Myocyte (in vitro differentiated cells): ENCODE data around the gene CTTN. TPM values are rescaled to one million over a fixed set of nuclear protein-coding genes. Genes with fewer than 3 reads are reported as not detected.

Experiments
- DNase-seq: peaks from one replicate; pipeline ENCODE4 v3.0.0-alpha.2; 2012; ENCODE audit warnings: low read depth
- polyA plus RNA-seq: library from polyadenylated mRNA; unstranded; fragments of >200 nt; gene quantifications from one replicate; pipeline ENCODE4 v1.2.1, GENCODE V29; 2012; ENCODE audit warnings: missing spikeins
- total RNA-seq: library from RNA; depleted of rRNA; stranded (reverse); fragments of >200 nt; gene quantifications from 2 replicates; pipeline ENCODE4 v1.2.3, GENCODE V29; 2014

The CTTN gene
- total RNA-seq: 197 and 201 TPM in 2 replicates
- polyA plus RNA-seq: 226 TPM

DNA sequence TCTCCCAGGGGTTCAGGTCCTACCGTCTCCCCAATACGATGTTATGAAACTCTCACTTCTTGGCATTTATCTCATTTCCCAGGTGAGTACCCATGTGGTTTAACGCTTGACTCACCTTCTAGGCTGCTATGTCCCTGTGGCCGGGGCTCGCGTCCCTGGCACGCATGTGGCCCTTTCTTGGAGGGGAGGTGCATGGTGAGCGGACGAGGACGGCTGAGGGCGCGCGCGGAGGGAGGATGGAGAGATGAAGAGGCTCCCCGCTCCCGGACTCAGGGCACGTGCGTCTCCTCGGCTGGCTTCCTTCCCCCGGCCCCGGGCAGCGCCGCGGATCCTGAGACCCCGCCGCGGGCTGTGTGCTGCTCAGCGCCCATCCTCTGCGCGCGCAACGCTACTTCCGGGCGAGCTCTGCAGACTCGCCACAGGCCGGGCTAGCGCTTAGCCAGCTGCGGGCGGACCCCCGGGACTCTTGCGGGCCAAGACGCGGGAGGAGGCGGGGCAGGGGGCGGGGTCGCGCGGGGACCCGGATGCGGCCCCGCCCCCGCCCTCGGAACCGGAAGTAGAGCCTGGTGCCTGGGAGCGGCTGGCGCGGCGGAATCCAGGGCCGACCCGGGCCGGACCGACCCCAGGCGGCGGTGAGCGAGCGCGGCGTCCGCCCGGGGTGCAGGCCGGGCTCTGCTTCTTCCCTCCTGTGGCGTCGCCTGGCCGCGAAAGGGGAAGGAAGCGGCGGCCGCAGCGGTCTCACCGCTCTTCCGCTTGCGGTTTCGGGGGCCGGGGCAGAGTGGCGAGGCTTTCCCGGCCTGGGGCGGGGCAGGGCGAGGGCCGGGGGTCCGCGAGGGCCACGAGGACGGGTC is at the start of gene CTTN:
Gene CTTN, plus strand, starts transcription at position 547 of the 851 bp plus-strand sequence. CDS start 8,769 bp downstream, outside the sequence.
- peak; percentile 84 for DNase-seq

DNA sequence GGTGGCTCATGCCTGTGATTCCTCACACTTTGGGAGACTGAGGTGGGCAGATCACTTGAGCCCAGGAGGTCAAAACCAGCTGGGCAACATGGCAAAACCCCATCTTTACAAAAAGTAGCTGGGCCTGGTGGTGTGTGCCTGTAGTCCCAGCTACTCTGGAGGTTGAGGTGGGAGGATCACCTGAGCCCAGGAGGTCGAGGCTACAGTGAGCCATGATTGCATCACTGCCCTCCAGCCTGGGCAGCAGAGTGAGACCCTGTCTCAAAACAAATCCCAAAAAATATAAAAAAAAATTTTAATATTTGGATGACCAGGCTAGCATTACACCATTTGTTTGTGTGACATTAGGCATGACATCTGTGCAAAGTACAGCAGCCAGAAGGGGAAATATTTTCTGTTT is 49.7 kb upstream of the CTTN start:
- DNase-seq: no peak

DNA sequence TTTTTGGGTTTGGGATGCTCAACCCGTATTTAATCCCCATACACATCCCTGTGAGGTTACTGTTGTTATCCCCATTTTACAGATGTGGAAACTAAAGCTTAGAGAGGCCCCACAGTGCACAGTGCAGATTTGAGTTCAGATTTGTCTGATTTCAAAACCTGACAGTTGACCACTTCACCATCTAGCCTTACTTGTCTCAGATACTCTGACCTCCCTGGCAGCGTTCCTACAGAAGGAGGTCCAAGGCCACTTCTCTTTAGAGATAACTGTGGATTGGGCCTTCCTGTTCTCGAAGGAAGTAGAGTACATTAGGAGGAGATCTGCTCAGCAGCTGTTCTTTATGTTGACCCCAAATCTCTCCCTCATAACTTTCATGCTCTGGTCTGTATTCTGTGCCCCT is 46.7 kb upstream of the CTTN start:
- DNase-seq: no peak

DNA sequence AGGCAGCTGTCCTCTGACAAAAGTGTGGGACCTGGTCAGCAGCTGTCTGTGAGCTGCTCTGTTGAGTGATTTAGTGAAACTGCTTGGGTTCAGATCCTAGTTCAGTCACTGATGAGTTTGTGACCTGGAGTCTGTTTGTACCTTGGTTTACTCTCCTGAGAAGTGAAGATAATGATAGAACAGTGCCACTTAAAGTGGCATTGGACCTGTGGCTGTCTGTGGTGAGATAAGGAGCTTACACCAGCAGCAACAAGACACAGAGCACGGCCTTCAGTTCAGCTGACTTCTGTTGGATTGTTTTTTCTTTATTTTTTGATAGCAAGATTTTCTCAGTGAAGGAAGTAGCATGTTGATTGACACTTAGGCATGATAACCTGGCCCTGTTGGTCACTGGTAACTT is 46.2 kb upstream of the CTTN start:
- DNase-seq: peak; percentile 30

DNA sequence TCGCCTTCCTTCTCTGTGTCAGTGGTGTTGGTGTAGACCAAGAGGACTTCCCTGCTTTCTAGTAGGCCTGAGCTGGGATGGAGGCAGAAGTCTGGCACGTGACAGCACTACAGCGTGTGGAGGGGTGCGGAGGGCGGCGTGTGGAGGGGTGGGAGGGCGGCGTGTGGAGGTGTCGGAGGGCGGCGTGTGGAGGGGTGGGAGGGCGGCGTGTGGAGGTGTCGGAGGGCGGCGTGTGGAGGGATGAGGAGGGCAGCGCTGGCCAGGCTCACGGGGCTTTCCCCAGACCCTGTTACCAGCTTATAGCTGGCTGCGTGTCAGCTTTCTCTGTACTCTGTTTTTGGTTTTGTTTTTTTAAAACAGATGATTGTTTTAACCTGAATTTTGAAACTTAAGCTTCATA is 45.7 kb upstream of the CTTN start:
- no peak for DNase-seq

DNA sequence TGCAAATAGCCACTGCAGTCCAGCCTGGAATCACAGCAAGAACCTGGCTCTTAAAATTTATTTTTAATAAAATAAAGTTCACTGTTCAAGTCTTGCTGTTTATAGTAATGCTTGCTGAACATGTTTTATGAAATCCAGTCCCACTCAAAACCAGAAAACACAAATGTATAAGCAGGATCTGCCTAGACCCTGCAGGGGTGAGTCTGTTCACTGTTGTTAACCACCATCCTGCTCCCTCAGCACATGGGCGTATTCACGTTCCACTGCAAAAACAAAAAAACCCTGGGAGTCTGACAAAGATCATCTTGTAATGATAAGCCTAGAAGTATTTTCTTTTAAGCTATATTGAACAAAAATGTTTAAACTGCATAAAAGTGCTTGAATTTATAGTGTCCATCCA is 45.0 kb upstream of the CTTN start:
- DNase-seq: no peak

DNA sequence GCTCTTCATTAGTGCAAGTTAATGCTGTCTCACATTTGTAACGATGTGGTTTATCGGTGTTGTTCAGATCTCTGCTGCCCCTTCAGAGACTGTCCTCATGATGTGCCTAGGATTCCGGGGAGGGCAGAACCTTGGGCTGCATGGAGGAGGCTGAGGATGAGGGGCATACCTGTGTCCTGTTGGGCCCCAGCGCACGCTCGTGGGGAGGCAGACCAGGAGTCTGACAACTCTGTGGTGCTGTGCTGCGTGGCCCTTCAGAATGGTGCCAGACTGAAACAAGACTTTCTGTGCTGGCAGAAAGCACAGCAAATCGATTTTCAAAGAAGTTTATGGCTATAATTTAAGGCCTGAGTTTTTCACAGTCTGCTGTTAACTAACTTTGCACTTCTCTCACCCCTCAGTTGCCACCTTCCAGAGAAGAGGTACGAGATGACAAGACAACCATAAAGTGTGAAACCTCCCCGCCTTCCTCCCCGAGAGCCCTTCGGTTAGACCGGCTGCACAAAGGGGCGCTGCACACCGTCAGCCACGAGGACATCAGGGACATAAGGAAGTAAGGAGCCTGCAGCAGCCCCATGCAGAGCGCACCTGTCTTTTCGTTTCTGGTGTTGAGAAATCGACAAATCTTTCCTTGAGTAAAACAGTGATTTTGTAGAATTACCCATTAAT is 44.3 kb upstream of the CTTN start:
- no peak for DNase-seq

DNA sequence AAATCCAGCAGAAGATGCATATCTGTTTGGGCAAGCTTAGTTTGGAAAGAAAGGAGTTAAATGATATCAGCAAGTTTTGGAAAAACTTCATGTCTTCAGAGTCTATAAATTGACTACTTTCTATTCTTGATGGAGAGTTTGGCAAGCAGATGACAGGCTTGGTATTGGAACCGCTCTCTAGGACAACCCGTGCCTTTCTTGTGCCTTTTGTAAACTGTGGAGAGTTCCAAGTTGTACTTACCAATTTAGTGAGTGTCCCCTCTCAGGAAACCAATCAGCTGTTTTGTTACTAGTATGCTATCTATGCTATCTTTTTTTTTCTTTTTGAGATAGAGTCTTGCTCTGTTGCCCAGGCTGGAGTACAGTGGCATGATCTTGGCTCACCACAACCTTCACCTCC is 43.7 kb upstream of the CTTN start:
- no peak for DNase-seq

DNA sequence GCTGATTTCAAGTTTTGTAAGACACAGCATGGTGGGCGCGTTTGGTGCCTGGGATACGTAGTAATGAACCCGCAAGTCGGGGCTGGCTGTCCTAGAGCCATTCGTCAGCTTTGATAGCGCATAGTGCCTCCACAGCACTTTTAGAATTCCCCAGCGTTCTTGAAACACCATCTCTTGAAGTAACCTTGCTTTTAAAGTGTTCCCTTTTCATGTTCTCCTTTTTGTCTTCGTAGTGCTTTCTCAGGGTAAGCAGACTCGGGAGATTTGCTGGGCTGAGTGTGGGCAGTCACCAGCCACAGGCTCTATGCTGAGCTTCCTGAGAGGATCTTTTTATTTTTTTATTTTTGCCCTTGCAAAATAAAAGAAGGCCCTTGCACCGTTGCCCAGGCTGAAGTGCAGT is 39.6 kb upstream of the CTTN start:
- DNase-seq: no peak

DNA sequence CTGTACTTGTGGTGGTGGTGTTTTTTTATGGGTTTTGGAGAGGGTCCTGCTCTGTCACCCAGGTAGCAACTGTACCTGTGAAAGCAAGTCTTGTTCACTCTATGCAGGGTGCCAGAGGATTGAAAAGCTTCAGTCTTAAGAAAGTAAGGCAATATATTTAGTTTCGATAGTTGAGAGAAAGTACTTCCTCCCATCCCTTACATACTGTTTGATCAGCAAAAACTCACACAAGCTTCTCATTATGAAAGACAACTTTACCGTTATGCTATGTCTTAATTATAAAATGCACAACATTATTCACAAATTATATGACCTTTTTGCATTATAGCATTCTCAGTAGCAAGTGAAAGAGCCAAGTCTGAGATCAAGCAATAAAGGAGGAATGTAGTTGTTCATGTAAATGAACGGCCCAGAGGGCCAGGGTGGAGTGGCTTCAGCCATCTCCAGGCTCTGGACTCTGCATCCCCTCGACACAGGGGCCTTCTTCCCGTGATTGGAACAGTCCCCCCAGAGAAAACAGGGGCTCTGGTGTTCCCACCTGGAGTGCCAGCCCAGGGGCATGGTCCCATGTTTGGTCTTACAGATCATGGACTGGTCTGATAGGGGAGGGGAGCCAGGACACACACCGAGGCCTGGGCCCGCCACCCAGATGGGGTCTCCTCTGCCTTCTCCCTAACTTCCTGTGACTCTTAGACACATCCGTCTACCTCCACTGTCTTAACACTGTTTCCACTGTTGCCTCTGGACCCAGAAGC is 38.7 kb upstream of the CTTN start:
- DNase-seq: no peak

DNA sequence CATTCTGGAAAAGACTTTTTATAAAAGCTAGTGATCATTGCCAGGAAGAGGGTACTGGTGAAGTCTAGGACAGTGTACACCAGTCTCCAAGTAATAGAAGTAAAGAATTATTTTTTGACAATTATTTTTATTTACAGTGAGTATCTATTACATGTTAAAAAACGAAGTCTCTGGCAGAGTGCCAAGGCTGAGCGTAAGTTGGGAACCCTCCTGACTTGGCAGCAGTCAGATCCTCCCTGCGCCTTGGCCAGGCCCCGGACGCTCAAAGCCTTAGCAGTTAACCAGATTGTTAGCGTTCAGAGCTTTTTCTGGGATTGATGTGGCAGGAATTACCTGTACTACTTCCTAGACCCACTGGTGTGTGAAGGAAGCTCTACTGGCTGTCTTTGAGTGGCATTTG is 38.1 kb upstream of the CTTN start:
- no peak for DNase-seq

DNA sequence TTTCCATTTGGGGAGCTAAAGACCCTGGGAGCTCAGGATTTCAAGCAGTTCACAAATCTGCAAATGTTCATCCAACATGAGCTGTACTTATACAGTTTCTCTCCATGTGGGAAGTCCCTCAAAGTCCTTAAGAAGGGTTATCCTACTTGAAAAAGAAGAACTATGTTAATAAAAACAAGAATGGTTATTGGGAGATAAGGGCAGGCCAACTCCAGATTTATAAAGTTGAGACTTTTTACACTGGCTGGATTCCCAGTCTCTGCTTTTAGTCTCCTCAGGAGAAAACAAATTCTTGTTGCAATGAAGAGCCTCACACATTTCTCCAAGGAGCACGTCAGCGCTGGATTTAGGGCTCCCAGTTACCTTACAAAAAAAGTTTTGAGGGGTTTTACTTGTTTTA is 34.2 kb upstream of the CTTN start:
- no peak for DNase-seq

DNA sequence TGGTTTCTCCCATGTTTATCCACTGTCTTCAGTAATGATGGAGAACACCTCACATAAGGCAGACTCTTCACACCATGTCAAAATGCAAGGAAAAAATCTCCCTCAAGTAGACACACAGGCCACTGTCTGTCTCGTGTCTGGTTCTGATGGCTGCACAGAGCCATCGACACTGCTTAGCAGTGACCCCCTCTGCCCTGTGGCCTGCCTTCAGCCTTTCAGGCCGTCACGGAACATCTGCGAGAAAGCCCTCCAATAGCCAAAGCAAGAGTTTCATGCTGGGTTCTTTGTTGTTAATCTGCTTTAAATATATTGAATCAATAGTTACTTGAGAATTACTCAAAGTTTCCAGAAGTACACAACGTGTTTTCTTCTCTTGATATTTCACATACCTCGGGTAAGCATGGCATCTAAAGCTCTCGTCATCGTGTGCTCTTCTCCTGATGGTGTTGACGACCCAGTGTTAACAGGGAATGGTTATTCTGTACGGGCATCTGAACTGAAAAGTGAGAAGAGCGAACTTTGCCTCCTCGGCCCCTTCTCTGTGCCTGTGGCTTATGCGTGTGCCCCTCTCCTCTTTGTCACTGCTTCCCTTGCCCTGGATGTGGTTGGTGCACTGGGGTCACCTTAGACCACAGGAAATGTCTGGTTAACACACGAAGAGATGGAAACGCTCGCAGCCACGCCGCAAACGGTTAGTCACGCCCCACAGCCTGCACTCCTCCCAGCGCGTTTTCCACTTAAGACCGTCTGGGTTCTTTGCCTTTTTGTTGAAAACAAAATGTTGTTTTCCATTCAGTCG is 33.4 kb upstream of the CTTN start:
- no peak for DNase-seq

DNA sequence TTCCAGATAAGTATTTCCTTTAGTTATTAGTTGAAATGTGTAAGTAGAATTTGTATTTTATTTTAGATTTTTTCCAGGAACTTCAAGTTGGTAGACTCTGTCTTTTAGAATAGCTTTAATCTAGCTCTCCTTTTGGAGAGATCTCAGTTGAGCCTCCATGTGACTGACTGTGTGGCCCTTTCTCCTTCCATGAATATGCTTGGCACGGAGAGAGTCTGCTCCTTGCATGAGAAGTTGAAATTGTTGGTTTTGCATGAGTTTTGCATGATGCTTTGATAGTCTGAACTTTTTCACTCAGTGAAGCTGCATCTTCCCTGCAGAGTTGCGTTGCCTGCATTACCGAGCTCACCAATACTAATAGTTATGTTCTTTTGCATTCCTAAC is 32.8 kb upstream of the CTTN start:
- DNase-seq: no peak

DNA sequence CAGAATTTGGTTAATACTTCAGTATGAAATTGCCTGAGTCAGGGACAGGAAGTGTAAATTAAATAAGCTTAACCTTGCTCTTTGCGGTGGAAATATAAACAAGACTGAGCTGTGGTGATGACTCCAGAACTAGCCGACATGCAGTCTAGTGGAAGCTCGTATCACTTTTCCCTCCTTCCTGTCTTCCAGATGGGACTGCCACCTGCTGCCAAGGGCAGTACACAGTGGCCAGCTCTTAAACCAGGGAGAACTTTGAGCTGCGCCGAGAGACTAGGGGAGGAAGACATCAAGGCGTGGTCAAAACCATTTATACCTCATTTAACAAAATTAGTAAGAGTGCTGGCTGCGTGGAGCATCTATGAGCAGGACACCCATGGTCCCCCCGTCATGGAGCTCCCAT is 31.3 kb upstream of the CTTN start:
- DNase-seq: peak; percentile 11

DNA sequence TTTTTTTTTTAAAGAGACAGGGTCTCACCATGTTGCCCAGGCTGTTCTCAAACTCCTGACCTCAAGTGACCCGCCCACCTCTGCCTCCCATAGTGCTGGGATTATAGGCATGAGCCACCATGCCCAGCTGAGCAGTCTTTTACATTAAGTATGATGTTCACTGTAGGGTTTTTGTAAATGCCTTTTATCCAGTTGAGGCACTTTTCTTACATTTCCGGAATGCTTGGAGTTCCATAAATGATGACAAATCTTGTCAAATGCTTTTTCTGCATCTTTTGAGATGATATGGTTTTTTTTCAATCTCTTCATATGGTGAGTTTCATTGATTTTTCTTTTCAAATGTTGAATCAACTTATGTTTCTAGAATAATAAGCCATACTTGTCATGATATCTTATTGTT is 29.4 kb upstream of the CTTN start:
- DNase-seq: no peak

DNA sequence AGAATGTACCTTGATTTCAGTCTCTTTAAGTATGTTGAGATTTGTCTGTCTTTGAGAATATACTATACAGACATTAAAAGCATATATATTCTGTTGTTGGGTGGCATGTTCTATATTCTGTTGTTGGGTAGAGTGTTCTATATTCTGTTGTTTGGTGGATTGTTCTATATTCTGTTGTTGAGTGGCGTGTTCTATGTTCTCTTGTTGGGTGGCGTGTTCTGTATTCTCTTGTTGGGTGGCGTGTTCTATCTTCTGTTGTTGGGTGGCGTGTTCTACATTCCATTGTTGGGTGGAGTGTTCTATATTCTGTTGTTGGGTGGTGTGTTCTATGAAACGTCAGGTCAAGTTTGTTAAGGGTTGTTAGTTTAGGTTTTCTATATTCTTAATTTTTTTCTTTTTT is 27.1 kb upstream of the CTTN start:
- no peak for DNase-seq

DNA sequence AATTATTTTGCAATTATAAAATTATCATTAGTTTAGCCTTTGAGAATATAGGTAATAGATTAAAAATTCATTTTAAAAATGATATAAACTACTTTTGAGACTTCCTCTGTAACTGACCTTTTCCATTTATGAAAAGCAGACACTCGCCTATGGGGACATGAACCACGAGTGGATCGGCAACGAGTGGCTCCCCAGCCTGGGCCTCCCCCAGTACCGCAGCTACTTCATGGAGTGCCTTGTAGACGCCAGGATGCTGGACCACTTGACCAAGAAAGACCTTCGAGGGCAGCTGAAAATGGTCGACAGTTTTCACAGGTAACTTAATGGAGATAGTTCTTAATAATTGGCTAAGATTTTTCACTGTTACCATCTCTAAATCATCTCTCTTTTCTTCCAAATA is 26.3 kb upstream of the CTTN start:
- no peak for DNase-seq

DNA sequence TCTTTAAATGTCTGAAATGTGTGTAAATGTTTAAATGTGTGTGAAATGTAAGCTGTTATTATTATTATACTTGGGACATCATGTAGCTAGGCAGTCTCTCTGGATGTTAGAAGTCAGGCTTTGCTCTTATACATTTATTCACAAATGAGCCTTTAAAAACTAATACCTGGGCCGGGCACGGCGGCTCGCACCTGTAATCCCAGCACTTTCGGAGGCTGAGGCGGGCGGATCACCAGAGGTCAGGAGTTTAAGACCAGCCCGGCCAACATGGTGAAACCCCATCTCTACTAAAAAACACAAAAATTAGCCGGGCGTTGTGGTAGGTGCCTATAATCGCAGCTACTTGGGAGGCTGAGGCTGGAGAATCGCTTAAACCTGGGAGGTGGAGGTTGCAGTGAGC is 21.7 kb upstream of the CTTN start:
- DNase-seq: no peak

DNA sequence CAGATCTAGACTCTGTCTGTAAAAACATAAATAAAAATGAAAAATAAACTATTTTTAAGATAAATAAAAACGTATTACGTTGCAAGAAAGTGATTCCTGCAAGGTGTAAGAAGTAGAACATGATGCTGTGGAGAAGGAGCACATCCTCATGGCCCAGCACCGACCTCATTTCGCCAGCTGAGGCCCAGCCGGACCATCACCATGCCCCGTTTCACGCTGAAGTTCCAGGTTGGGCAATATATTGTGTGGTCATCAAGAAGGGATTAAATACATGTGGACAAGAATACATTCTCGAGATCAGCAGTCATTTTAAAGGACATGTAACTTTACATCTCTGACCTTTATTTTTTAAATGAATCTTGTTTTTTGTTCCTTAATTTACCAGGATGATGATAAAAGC is 20.7 kb upstream of the CTTN start:
- no peak for DNase-seq

DNA sequence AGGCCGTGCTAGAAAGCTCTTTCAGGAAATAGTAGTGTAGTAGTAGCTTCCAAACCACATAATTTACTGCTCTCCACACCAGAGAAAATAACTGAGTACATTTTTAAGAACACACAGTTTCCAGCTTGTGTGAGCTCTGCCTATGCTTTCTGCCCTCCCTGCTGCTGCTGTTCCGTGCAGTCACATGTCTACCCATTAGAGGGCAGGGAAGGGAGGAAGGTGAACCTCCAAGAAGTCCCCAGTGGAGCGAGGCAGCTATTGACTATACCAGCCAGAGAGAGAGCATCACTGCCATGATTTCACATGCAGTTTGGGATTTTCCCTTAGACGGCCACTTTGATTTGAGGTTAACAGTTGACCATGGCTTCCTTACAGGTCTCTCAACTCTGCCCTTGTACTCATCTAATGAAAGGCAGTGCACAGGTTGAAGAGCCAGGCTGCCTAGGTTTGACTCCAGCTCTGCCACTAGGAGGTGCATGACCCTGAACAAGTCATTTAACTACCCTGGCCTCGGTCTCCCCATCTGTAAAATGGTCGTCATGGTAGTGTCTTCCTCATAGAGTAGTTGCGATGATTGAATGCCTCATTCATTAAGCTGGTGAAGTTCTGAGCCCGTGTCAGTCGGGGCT is 19.7 kb upstream of the CTTN start:
- no peak for DNase-seq
